K562 treated with DMSO at 1 percent for 4 hours (cell line): Measurements from ENCODE around the gene CIAO1. TPM values are rescaled to one million over a fixed set of nuclear protein-coding genes. Genes with fewer than 3 reads are reported as not detected.

Source experiments
- total RNA-seq: library from RNA; unstranded; fragments of 300-600 nt; gene quantifications from 2 replicates; pipeline ENCODE4 v1.2.3, GENCODE V29; 2022; ENCODE audit not compliant: insufficient read depth

CIAO1 gene
- total RNA-seq = 76.4 and 89.2 TPM in 2 replicates

DNA sequence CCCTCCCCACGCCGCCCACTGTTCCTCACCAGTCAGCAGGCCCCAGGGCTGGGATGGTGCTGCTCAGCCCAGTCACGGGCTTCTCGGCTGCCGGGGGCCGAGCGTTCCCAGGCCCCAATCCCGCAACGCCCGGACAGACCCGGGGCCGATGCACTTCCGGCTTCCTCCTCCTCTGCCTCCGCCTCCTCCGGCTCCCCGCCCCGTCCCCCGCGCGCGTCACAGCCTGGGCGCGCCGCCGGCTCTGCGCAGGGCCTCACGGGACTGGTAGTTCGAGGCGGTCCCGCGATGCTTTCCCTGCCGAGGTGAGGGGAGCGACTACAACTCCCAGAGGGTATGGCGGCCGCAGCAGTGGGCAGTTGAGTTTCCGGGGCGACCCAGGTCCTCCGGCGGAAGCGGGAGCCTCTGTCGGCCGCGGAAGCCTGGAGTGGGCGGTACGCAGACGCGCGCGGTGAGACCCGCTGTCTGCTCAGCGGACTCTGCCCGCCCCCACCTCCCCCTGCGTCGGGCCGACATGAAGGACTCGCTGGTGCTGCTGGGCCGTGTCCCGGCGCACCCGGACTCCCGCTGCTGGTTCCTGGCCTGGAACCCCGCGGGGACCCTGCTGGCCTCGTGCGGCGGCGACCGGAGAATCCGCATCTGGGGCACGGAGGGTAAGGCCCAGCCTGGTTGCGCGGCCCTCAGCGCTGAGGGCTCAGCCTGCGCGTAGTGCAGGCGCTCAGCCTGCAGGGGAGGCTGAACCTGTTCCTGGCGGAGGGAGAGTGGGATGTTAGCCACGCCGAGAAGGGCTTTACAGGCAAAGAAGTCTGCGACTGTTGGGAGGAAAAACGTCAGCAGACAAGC, at the start of gene CIAO1, which contains the start of gene TMEM127:
Gene CIAO1, plus strand, starts transcription at position 386 of the 840 bp plus-strand sequence. Its CDS starts 126 bp downstream, at position 512.
Gene TMEM127, minus strand, starts transcription at position 158 of the 840 bp plus-strand sequence. CDS start 616 bp downstream, outside the sequence.

DNA sequence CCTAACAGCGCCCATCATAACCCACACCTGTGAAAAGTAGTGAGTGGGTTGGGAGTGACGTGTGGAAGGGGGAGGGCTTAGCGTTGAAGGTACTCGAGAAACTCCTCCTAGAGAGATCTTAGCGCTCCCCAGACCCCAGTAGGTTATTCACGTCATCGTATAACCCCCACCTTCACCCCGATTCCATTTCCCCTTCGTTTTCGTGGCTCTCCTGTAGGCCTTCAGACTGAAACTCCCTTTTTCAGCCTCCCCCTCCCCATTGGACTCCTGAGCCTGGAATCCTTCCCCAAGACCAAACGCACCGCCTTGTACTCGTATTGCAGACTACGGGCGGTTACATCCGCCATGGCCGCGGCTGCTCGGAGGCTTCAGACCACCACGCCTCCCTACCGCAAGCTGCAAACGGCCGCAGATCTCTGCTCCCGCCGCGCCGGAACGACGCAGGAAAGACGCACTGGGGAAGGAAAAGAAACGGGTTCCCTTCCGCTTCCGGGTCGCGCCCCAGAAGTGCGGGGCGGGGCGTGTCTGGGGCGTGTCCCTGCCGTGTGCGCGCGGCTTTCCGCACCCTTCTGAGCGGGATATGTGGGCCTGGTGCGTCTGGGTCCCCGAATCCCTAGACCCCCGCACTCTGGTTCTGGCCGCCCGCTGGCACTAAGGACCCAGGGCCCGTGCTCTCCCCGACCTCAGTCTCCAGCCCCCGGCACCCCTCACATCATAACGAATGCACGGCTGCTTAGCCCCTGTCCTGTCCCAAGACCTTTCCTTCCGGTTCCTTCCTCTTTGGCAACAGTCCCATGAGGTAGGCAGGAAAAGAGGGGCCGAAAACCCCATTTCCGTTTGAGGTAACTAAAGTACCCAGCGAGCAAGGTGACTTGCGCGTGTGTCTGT, 39.3 kb downstream of the CIAO1 start, which contains the start of gene SNRNP200:
Gene SNRNP200, minus strand, starts transcription at position 456 of the 888 bp plus-strand sequence. Its CDS starts 109 bp downstream, at position 347.

Other genes with a start within 250 kb of the CIAO1 start
- gene GPAT2, start 231.3 kb upstream of the CIAO1 start, total RNA-seq = 0.93 and 1.2 TPM in 2 replicates
- gene ADRA2B, start 149.7 kb upstream of the CIAO1 start, total RNA-seq = not detected in 2 replicates
- not detected in 2 replicates for gene ASTL, start 127.7 kb upstream of the CIAO1 start, total RNA-seq
- not detected in 2 replicates for gene DUSP2, start 120.8 kb upstream of the CIAO1 start, total RNA-seq
- 90.7 and 105 TPM in 2 replicates for gene STARD7, start 57.4 kb upstream of the CIAO1 start, total RNA-seq
- 11.5 and 18.1 TPM in 2 replicates for gene TMEM127, start 228 bp upstream of the CIAO1 start, total RNA-seq
- gene SNRNP200, start 39.3 kb downstream of the CIAO1 start, total RNA-seq = 160 and 207 TPM in 2 replicates
- gene ITPRIPL1, start 59.1 kb downstream of the CIAO1 start, total RNA-seq = 1.6 and 1.7 TPM in 2 replicates
- gene NCAPH, start 69.5 kb downstream of the CIAO1 start, total RNA-seq = 37.1 and 45.6 TPM in 2 replicates
- not detected in 2 replicates for gene NEURL3, start 239.1 kb downstream of the CIAO1 start, total RNA-seq